Upper lobe of left lung (tissue), 6 donors: ENCODE results near the gene ATXN7. TPM values are rescaled to one million over a fixed set of nuclear protein-coding genes. Genes with fewer than 3 reads are reported as not detected.

Source experiments
- ATAC-seq, 2 donors: fragments of 200-7000 bp; cut with Tn5 transposase; one replicate each; pipeline ENCODE4 v1.9.1; 2022; ENCODE audit warnings: mild to moderate bottlenecking in 2 of 2, moderate library complexity in 2 of 2; ENCODE audit not compliant: low FRiP score in 2 of 2
- DNase-seq, 2 donors: peaks; one replicate each; pipeline ENCODE4 v3.0.0-alpha.2; 2019 to 2020
- H3K27ac ChIP-seq, 4 donors: fragments of 200-600 bp; sonication (generic); one replicate each; pipeline ENCODE4 v1.5.1; 2016 to 2019
- H3K27me3 ChIP-seq, 4 donors: fragments of 200-600 bp; sonication (generic); one replicate each; pipeline ENCODE4 v1.5.1; 2017 to 2019
- H3K36me3 ChIP-seq, 4 donors: fragments of 200-600 bp; sonication (generic); one replicate each; pipeline ENCODE4 v1.5.1; 2016 to 2019
- H3K4me1 ChIP-seq, 4 donors: fragments of 200-600 bp; sonication (generic); one replicate each; pipeline ENCODE4 v1.5.1; 2018 to 2019
- H3K4me3 ChIP-seq, 4 donors: fragments of 200-600 bp; sonication (generic); one replicate each; pipeline ENCODE4 v1.5.1; 2017 to 2019; ENCODE audit warnings: mild to moderate bottlenecking in 2 of 4, moderate library complexity in 1 of 4
- H3K9me3 ChIP-seq, 4 donors: fragments of 200-600 bp; sonication (generic); one replicate each; pipeline ENCODE4 v1.5.1; 2018 to 2019
- CTCF ChIP-seq, 6 experiments: fragments of 450-650 bp in 4 of 6; fragments of 200-600 bp in 2 of 6; sonication (generic) in 2 of 6; IDR thresholded peaks; one replicate each; pipeline ENCODE4 v1.5.1; 2016 to 2019; ENCODE audit warnings: antibody characterized with exemption in 6 of 6
- EP300 ChIP-seq, 4 donors: sonication (generic); formaldehyde crosslinking; IDR thresholded peaks; one replicate each; pipeline ENCODE4 v1.5.1; 2017; ENCODE audit warnings: antibody characterized with exemption in 4 of 4, control low read depth in 2 of 4
- POLR2A ChIP-seq, 4 donors: fragments of 450-650 bp; IDR thresholded peaks; one replicate each; pipeline ENCODE4 v1.5.1; 2016 to 2017; ENCODE audit warnings: antibody characterized with exemption in 4 of 4, mild to moderate bottlenecking in 2 of 4
- POLR2AphosphoS5 ChIP-seq, 2 donors: sonication (generic); formaldehyde crosslinking; IDR thresholded peaks; one replicate each; pipeline ENCODE4 v1.5.1; 2017; ENCODE audit warnings: antibody characterized with exemption in 2 of 2
- WGBS, 2 donors: methylation state at CpG; one replicate each; pipeline ENCODE4 v1.1.5; 2017 to 2018; 5-methylcytosine and 5-hydroxymethylcytosine counted together
- total RNA-seq, 6 donors: library from RNA; depleted of rRNA in 4 of 6; stranded (reverse); fragments of >200 nt in 4 of 6; gene quantifications; one replicate each; pipeline versions ENCODE4 v1.1.0 to v1.2.1, GENCODE V29; 2016 to 2021
- donor health status: DM: no; HTN: no; CAD: no; lungs with moderate emphysema.
- donor health status: DM: no; HTN: yes; CAD: no; lungs with severe emphysema.

The ATXN7 gene
- total RNA-seq, 6 donors from 2014 or later, result 29.5 to 83.8 (median 42.3) TPM

DNA sequence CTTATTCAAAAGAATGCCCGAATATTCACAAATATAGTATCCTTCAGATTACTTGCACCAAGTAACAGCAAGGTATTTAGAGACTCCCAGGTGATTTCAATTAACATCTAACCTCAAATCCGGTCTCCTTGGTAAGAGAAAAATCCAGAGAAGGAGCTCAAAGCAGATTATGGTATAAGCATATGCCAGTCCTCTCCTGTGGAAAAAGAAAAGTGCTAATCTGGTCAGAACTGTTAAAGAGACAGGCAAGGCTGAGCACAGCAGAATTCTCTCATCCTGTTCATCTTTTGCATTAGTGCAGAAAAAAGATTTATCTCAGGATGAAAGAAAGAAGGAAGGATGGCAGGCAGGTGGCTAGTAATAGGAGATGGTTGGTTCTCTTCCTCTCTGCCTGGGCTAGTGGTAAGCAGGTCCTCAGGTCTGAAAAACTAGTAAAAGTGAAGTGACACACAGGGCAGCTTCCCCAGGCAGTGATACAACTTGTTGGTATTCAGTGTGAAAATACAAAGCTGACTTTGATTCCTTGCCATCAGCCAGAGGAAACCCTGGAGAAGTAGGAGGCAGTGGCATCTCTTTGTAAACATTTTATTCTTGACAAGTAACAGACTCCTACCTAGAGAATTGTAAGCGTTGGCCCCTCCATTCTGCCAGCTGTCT is 14.2 kb downstream of the ATXN7 start:
- DNase-seq (no peak), ATAC-seq (no peak)
- 80 to 81% methylated on average over 3 of the region's 3 CpGs for WGBS, 2 donors
- TF ChIP-seq CTCF (IDR thresholded peaks at IDR 0.05), result no peak
- no peak for TF ChIP-seq POLR2A (IDR thresholded peaks at IDR 0.05)
- no peak for TF ChIP-seq EP300 (IDR thresholded peaks at IDR 0.05)
- no peak for TF ChIP-seq POLR2AphosphoS5 (IDR thresholded peaks at IDR 0.05)
- no peak overlapping the region for H3K4me3 ChIP-seq
- H3K4me1 ChIP-seq, result peaks cover 0 to 20% (median 2%) of the 10 kb centered on the region in 4 donors
- no peaks in the 10 kb centered on the region for H3K27me3 ChIP-seq
- no peaks in the 10 kb centered on the region for H3K9me3 ChIP-seq
- no peak overlapping the region for H3K27ac ChIP-seq
- no peaks in the 10 kb centered on the region for H3K36me3 ChIP-seq

GRCh38 chr3:63878394-63879060 is 14.9 kb downstream of the ATXN7 start:
- ATAC-seq (no peak), DNase-seq (no peak)
- no peak overlapping the region for H3K27ac ChIP-seq
- no peaks in the 10 kb centered on the region for H3K36me3 ChIP-seq
- no peak for TF ChIP-seq POLR2AphosphoS5 (IDR thresholded peaks at IDR 0.05)
- no peak for TF ChIP-seq POLR2A (IDR thresholded peaks at IDR 0.05)
- TF ChIP-seq EP300 (IDR thresholded peaks at IDR 0.05), result no peak
- TF ChIP-seq CTCF (IDR thresholded peaks at IDR 0.05), result no peak
- H3K9me3 ChIP-seq, result no peaks in the 10 kb centered on the region
- no peaks in the 10 kb centered on the region for H3K27me3 ChIP-seq
- WGBS, 2 donors, result 70 to 80% methylated on average over 2 of the region's 2 CpGs
- peaks cover 0 to 20% (median 2%) of the 10 kb centered on the region in 4 donors for H3K4me1 ChIP-seq
- no peak overlapping the region for H3K4me3 ChIP-seq

DNA sequence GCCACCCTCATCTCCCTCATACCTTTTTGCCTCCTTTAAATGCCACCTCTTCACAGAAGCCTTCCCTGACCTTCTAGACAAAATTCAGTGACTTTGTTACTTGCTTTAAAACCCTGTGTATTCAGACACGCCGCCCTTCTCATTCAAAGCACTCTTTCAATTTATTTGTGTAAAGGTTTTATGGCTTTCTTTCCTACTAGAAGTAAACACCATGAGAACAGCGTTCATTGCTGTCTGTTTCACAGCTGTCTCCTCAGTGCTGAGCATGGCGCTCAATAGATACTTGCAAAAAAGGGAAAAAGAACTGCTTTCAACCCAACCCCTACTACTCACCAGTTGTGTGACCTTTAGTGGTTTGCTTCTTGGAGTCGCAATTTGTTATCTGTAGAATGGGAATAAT is 17.0 kb downstream of the ATXN7 start:
- H3K27me3 ChIP-seq, result no peaks in the 10 kb centered on the region
- TF ChIP-seq CTCF (IDR thresholded peaks at IDR 0.05), result no peak
- TF ChIP-seq POLR2AphosphoS5 (IDR thresholded peaks at IDR 0.05), result no peak
- TF ChIP-seq POLR2A (IDR thresholded peaks at IDR 0.05), result no peak
- no peak for TF ChIP-seq EP300 (IDR thresholded peaks at IDR 0.05)
- WGBS, 2 donors, result 94 to 99% methylated on average over 5 of the region's 5 CpGs
- DNase-seq (no peak), ATAC-seq (no peak)
- no peaks in the 10 kb centered on the region for H3K36me3 ChIP-seq
- no peak overlapping the region for H3K27ac ChIP-seq
- peaks cover 0 to 15% (median 0%) of the 10 kb centered on the region in 4 donors for H3K4me1 ChIP-seq
- H3K9me3 ChIP-seq, result no peaks in the 10 kb centered on the region
- H3K4me3 ChIP-seq, result no peak overlapping the region

- Histone ChIP-seq H3K9me3 (no peaks in the 10 kb centered on the region), H3K27me3 (no peaks in the 10 kb centered on the region), H3K36me3 (peaks cover 0 to 3% (median 0%) of the 10 kb centered on the region in 4 donors), H3K4me1 (peaks cover 0 to 10% (median 5%) of the 10 kb centered on the region in 4 donors), H3K27ac (peak overlapping the region in 1 of 4 donors; percentile 4), H3K4me3 (no peak overlapping the region)
- 55 to 59% methylated on average over 3 of the region's 3 CpGs for WGBS, 2 donors
- TF ChIP-seq POLR2A (IDR thresholded peaks at IDR 0.05) (no peak), EP300 (IDR thresholded peaks at IDR 0.05) (no peak), POLR2AphosphoS5 (IDR thresholded peaks at IDR 0.05) (no peak), CTCF (IDR thresholded peaks at IDR 0.05) (no peak)
- DNase-seq (no peak), ATAC-seq (no peak)
Measured at GRCh38 chr3:63886858-63887257, 23.2 kb downstream of the ATXN7 start.
